HG03103 (cell line): Measurements from ENCODE around the gene OPALIN.

Experiments
- ATAC-seq: cut with Tn5 transposase; IDR thresholded peaks from one replicate; pipeline ENCODE4 v1.9.1; 2021; ENCODE audit warnings: low read depth; ENCODE audit not compliant: unreplicated experiment

The OPALIN gene

DNA sequence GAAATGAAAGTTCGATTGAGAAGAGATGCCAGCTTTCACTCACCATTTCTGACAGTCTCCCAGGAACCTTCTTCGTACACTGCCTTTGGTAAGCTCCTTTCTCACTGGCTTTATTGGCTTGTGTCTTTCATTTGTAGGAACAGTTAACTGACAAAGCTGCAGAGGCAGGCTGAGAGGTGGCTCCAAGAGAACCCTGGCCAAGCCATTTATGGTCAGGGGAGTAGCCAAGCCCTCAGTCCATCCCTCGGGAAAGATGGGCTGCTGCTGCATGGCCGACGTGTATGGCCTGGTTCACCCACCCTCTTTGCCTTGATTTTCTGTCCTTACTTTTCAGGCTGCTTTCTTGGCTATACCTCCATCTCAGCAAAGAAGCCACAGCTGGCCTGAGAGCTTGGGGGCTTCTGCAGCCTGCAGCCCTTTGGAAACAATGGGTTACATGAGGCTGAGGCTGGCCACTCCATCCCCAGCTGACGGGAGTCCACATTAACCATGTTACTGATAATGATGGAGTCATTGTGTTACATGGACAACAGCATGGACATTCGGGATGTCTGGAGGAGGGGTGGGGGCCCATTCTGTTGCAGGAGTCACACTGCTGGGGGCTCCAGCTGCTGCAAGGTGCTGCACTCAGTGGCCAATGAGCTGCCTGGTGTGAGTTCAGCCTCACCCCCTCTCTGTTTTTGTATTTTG lies at the start of gene OPALIN:
Gene OPALIN (minus strand): TSS at position 152 of the 690 bp plus-strand sequence. CDS start 106 bp downstream, at position 46.
- no peak for ATAC-seq

DNA sequence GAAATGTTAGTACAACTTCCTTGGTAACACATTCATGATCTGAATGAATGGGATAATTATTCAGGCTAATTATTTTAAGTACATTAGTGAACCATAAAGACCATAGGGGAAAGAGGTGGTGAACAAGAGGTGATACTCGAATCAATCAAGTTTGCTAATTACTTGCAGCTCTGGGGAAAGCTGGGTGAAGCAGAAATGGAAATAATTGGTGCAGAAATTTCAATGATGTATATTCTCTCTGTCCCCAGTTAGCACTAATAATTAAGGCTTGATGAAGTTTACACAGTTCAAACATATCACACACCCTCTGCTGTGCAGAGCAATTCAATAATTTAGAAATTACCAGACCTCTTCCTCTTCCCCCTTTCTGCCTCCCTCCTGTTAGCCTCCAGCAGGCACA lies 49.4 kb upstream of the OPALIN start:
- ATAC-seq = no peak

- ATAC-seq = no peak
These were observed 48.8 kb upstream of the OPALIN start for GRCh38 chr10:96407560-96408069.

GRCh38 chr10:96406091-96406490 lies 47.3 kb upstream of the OPALIN start:
- ATAC-seq = no peak

DNA sequence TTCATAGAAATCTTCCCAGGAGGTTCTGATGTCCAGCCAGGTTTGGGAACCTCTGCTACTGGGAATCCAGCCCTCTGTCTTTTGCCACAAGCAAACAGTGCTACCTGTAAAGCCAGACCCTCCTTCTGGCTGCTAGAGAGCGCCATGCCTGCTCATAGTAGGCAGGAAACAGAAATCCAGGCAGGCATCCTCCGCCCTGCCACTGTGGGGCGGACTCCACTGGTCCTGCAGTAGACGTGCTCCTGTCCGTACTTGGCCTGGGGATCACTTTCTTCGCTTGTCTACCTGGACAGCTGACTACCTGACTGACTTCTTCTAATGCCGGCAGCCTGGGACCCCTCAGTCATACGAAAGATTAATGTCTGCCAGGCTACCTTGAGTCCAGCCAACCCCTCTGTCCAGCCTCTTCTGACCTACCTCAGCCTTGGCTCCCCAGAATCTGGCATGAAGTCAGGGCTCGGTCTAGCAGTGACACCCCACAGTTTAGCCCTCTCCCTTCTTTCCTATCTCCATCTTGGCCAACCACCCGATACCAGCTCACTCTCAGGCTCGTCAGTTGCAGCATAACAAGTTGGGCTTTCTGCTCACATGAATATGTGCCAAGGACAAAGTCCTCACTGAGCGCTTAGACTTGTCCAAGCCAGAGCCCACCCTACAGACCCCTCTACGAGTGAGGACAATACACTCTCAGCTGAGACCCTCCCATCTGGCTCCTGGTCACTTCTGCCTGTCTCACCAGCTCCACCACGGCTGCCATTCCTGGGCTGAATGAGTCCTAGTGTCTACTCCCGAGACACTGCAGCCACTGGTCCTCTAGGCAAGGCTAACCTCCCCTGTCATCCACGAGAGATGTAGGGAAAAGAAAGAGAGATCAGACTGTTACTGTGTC lies 43.9 kb upstream of the OPALIN start:
- no peak for ATAC-seq

- no peak for ATAC-seq
These were observed 42.2 kb upstream of the OPALIN start for GRCh38 chr10:96401036-96401435.

DNA sequence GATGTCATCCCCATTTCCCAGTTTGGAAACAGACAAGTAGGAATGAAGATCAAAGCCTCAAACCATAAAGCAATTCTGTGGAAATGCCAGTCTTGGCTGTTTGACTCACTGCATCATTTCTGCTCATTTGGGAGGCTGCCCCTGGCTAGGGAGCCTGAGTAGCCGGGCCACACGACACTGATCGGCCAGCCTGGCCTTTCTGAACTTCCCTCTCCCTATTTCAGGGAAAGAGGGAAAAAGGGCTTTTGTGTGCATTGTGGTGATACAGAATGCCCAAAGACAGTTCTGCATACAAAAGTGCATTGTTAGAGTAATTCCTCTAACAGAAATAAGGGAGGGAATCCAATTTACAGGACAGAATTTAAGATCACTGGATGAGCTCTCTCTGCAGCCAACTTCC lies 41.7 kb upstream of the OPALIN start:
- no peak for ATAC-seq

GRCh38 chr10:96397902-96398301 lies 39.1 kb upstream of the OPALIN start:
- ATAC-seq = no peak

DNA sequence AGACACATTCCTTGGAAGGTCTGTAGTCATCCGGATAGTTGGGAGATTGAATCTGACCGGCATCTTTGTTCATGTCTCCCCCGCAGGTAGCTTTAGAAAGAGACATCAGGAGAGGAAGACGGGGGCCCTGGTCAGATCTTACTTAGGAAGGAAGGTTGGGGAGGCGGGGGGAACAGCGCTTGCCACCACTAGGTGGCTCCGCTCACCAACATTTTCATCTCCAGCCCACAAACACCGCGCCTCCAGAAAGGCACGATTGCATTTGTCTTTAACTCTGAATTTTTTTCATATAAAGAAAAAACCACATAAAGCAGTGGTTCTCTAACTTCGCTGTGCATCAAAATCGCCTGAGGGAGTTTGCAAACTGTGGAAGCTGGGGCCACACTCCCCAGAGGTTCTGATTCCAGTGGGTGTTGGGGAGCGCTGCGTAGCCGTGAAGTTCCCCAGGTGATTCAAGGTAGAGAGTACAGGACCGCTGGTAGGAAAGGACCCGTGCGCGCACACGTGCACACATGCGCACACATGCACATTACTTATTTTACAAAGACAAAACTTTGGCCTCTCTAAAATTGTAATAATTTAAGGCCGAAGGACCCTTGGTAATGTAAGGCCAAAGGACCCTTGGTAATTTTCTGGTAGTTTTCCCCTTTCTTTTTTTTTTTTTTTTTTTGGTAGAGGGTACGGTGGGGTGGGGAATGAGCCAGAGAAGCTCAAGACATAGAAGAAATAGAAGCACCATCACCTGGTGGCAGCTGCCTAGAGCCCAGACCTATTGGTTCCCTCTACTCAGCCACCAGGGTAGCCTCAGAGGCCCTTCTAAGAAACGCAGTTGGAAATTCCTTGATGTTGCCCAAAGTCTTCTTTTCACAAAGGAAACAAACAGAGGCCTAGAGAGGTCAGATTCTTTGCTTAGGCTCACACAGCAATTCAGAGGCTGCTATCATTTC lies 37.4 kb upstream of the OPALIN start:
- ATAC-seq = no peak

DNA sequence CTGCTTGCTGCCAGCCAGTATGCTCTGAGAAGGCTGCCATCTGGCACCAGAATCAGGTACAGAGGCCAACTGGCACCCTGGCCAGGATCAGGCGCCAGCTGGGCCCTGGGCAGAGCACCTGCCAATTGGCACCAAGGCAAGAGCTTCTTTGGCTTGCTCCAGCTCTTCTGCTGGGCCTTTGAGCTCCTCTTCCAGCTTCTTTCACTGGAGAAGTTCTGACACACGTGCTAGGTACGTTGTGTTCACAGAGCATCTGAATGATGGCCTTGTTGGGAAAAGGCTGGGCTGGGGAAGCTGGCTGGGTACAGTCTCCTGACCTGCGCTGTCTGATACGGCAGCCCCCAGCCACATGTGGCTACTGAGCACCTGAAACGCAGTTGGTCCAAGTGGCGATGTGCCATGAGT lies 31.7 kb upstream of the OPALIN start:
- no peak for ATAC-seq

- ATAC-seq = no peak
These were observed 31.0 kb upstream of the OPALIN start for GRCh38 chr10:96389785-96390184.

GRCh38 chr10:96387601-96388000 lies 28.8 kb upstream of the OPALIN start:
- ATAC-seq = no peak

DNA sequence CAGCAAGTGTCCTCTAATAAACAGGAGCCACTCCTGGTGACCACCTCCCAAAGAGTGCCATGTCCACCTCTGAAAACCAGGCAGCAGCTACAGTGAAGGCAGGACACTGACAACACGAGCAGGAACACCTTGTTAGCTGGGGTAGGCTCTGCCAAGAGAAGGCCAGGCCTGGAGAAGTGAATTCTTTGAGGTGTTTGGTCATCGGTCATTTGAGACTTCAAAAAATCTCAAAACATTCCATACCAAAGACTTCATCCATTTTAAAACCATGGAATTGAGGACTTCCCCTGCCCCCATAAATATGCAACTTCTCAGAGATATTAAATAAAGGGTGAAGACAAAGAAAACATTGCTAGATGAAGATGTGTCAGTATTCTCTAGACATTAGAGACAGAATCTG lies 28.4 kb upstream of the OPALIN start:
- no peak for ATAC-seq

DNA sequence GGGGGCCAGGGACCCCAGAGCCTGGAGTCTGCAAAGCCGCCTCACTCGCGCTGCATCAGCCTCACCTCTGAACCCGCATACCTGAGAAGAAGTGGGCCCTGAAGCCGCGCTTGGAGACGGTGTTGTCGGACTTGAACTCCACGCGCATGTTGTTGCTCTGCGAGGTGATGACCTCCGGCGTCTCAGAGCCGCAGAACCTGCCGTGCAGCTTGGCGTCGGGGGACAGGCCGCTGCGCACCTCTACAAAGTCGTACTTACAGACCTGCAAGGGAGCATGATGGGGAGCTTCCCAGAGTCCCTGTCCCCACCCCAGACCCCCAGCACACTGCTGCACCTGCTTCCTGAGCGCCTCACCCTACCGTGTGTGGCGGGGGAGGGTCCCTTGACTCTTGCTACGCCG lies 25.7 kb upstream of the OPALIN start:
- no peak for ATAC-seq

DNA sequence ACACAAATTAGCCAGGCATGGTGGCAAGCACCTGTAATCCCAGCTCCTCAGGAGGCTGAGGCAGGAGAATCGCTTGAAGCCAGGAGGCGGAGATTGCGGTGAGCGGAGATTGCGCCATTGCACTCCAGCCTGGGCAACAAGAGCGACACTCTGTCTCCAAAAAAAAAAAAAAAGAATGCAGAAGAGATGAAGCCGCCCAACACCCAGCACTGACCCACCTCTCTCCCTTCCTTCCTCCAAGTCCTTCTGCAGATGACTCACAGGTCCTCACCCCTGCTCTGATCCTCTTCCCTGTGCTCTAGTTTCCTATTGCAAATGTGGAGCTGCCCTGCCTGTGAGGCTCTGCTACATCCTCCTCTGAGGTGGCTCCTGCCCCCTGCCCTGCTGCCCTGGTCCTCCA lies 22.0 kb upstream of the OPALIN start:
- ATAC-seq = no peak

GRCh38 chr10:96379758-96380157 lies 21.0 kb upstream of the OPALIN start:
- no peak for ATAC-seq

GRCh38 chr10:96378741-96379140 lies 19.9 kb upstream of the OPALIN start:
- no peak for ATAC-seq

DNA sequence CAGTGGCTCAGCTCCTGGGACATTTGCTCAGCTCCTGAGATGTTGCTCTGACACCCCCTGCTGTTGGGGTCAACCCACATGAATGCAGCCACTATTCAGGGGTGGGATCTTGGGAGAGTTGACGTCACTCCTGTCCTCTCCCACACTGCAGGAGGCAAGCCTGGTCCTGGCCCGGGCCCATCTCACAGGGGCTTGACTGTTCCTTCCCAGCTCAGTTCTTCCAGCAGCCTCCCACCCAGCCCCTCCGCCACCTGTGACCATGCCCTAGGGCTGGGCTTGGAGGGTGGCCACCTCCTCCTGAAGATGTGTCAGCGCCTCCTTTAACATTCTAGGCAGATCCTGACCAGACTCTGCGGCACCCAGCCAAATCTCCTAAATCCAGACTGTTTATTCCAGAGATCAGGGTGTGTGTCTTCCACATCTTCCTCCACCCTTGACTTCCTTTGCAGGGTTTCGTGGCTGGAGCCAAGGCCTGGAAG lies 19.1 kb upstream of the OPALIN start:
- ATAC-seq = no peak

GRCh38 chr10:96376483-96376882 lies 17.7 kb upstream of the OPALIN start:
- no peak for ATAC-seq
